Adipocyte (in vitro differentiated cells): ENCODE data around the gene SGMS1.

Experiments
- DNase-seq: peaks from one replicate; pipeline ENCODE4 v3.0.0-alpha.2; 2015; ENCODE audit warnings: low read depth
- H3K27me3 ChIP-seq: replicated peaks from 2 replicates; pipeline ENCODE4 v1.7.0; 2013; ENCODE audit warnings: mild to moderate bottlenecking, low read length, moderate library complexity; ENCODE audit not compliant: control insufficient read depth, insufficient read depth
- H3K36me3 ChIP-seq: 2 replicates; pipeline ENCODE4 v1.7.0; 2013; ENCODE audit warnings: low read length, mild to moderate bottlenecking, moderate library complexity; ENCODE audit not compliant: control insufficient read depth, insufficient read depth, severe bottlenecking
- H3K4me1 ChIP-seq: 2 replicates; pipeline ENCODE4 v1.7.0; 2013; ENCODE audit warnings: mild to moderate bottlenecking, low read length, moderate library complexity; ENCODE audit not compliant: control insufficient read depth, insufficient read depth
- H3K4me3 ChIP-seq: 2 replicates; pipeline ENCODE4 v1.7.0; 2013; ENCODE audit warnings: mild to moderate bottlenecking, low read length, moderate library complexity
- H3K9ac ChIP-seq: 2 replicates; pipeline ENCODE4 v1.7.0; 2013; ENCODE audit warnings: mild to moderate bottlenecking, low read length, moderate library complexity
- H3K9me3 ChIP-seq: 2 replicates; pipeline ENCODE4 v1.7.0; 2013; ENCODE audit warnings: mild to moderate bottlenecking, low read length, moderate library complexity; ENCODE audit not compliant: control insufficient read depth

SGMS1 gene

GRCh38 chr10:50415292-50415691 is 208.5 kb downstream of the SGMS1 start:
- Histone ChIP-seq H3K9ac (no peak overlapping the region), H3K9me3 (no peaks in the 10 kb centered on the region), H3K4me1 (peaks cover 38% of the 10 kb centered on the region), H3K4me3 (no peak overlapping the region), H3K36me3 (no peaks in the 10 kb centered on the region), H3K27me3 (no peaks in the 10 kb centered on the region)
- no peak for DNase-seq

GRCh38 chr10:50410066-50410811 is 213.5 kb downstream of the SGMS1 start:
- Histone ChIP-seq H3K36me3 (no peaks in the 10 kb centered on the region), H3K9me3 (no peaks in the 10 kb centered on the region), H3K9ac (no peak overlapping the region), H3K4me3 (peak overlapping the region; percentile 22), H3K4me1 (peaks cover 19% of the 10 kb centered on the region), H3K27me3 (no peaks in the 10 kb centered on the region)
- DNase-seq = peak; percentile 12

- H3K27me3 ChIP-seq = no peaks in the 10 kb centered on the region
- H3K9ac ChIP-seq = no peak overlapping the region
- H3K36me3 ChIP-seq = no peaks in the 10 kb centered on the region
- no peak for DNase-seq
- no peaks in the 10 kb centered on the region for H3K9me3 ChIP-seq
- peaks cover 17% of the 10 kb centered on the region for H3K4me1 ChIP-seq
- H3K4me3 ChIP-seq = no peak overlapping the region
Measured at GRCh38 chr10:50407076-50407801, 216.5 kb downstream of the SGMS1 start.

- DNase-seq = no peak
- peaks cover 17% of the 10 kb centered on the region for H3K4me1 ChIP-seq
Measured at GRCh38 chr10:50406457-50407070, 217.2 kb downstream of the SGMS1 start.

GRCh38 chr10:50405723-50406122 is 218.0 kb downstream of the SGMS1 start:
- Histone ChIP-seq H3K9me3 (no peaks in the 10 kb centered on the region), H3K4me1 (peaks cover 17% of the 10 kb centered on the region), H3K36me3 (no peaks in the 10 kb centered on the region), H3K9ac (no peak overlapping the region), H3K27me3 (no peaks in the 10 kb centered on the region), H3K4me3 (no peak overlapping the region)
- no peak for DNase-seq

More at GRCh38 chr10:50406457-50407070, 217.2 kb downstream of the SGMS1 start:
- Histone ChIP-seq H3K9ac (no peak overlapping the region), H3K27me3 (no peaks in the 10 kb centered on the region), H3K36me3 (no peaks in the 10 kb centered on the region), H3K4me3 (no peak overlapping the region), H3K9me3 (no peaks in the 10 kb centered on the region)

GRCh38 chr10:50404021-50404773 is 219.6 kb downstream of the SGMS1 start:
- no peaks in the 10 kb centered on the region for H3K36me3 ChIP-seq
- H3K9me3 ChIP-seq = no peaks in the 10 kb centered on the region
- H3K9ac ChIP-seq = no peak overlapping the region
- no peak overlapping the region for H3K4me3 ChIP-seq
- H3K27me3 ChIP-seq = no peaks in the 10 kb centered on the region
- no peak for DNase-seq
- H3K4me1 ChIP-seq = peaks cover 4% of the 10 kb centered on the region

- no peak for DNase-seq
- Histone ChIP-seq H3K27me3 (no peaks in the 10 kb centered on the region), H3K36me3 (no peaks in the 10 kb centered on the region), H3K4me3 (no peak overlapping the region), H3K9me3 (no peaks in the 10 kb centered on the region), H3K4me1 (peaks cover 5% of the 10 kb centered on the region), H3K9ac (no peak overlapping the region)
Measured at GRCh38 chr10:50403074-50403473, 220.7 kb downstream of the SGMS1 start.

- Histone ChIP-seq H3K9ac (no peak overlapping the region), H3K9me3 (no peaks in the 10 kb centered on the region), H3K4me1 (peaks cover 12% of the 10 kb centered on the region), H3K36me3 (no peaks in the 10 kb centered on the region), H3K4me3 (no peak overlapping the region), H3K27me3 (no peaks in the 10 kb centered on the region)
- no peak for DNase-seq
Measured at GRCh38 chr10:50402466-50402865, 221.3 kb downstream of the SGMS1 start.

GRCh38 chr10:50400694-50401093 is 223.1 kb downstream of the SGMS1 start:
- Histone ChIP-seq H3K9me3 (no peaks in the 10 kb centered on the region), H3K4me3 (no peak overlapping the region), H3K27me3 (no peaks in the 10 kb centered on the region), H3K4me1 (peaks cover 29% of the 10 kb centered on the region), H3K9ac (no peak overlapping the region), H3K36me3 (no peaks in the 10 kb centered on the region)
- DNase-seq = no peak

- H3K4me3 ChIP-seq = no peak overlapping the region
- no peaks in the 10 kb centered on the region for H3K9me3 ChIP-seq
- no peaks in the 10 kb centered on the region for H3K27me3 ChIP-seq
- no peaks in the 10 kb centered on the region for H3K36me3 ChIP-seq
- DNase-seq = no peak
- peaks cover 47% of the 10 kb centered on the region for H3K4me1 ChIP-seq
- H3K9ac ChIP-seq = no peak overlapping the region
Measured at GRCh38 chr10:50398823-50399222, 224.9 kb downstream of the SGMS1 start.

GRCh38 chr10:50398381-50398780 is 225.4 kb downstream of the SGMS1 start:
- no peak overlapping the region for H3K4me3 ChIP-seq

More at GRCh38 chr10:50398381-50398780, 225.4 kb downstream of the SGMS1 start:
- DNase-seq = no peak
- no peaks in the 10 kb centered on the region for H3K27me3 ChIP-seq
- peaks cover 47% of the 10 kb centered on the region for H3K4me1 ChIP-seq
- no peak overlapping the region for H3K9ac ChIP-seq
- H3K9me3 ChIP-seq = no peaks in the 10 kb centered on the region
- no peaks in the 10 kb centered on the region for H3K36me3 ChIP-seq
